ENCODE measurements around the gene TBC1D4.

DNA sequence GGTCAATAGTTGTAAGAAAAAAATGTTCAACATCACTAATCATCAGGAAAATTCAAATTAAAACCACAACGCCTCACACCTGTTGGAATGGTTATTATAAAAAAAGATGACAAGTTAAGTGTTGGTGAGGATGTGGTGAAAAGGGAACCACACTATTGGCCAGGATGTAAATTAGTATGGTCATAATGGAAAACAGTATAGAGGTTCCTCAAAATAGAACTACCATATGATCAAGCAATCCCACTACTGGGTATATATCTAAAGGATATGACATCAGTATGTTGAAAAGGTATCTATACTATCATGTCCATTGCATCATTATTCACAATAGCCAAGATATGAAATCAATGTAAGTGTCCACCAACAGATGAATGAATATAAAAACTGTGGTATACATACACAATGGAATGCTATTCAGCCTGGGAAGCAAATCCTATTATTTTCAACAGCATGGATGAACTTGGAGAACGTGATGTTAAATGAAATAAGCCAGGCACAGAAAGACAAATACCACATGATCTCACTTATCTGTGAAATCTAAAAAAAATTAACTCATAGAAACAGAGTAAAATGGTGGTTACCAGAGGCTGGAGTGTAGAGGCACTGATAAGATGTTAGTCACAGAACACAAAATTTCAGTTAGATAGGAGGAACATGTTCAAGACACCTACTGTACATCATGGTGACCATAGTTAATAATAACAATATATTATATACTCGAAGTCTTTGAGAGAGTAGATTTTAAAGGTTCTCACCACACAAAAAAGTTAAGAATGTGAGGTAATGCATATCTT, 56.6 kb downstream of the TBC1D4 start:
- TF ChIP-seq, protein P1, sequence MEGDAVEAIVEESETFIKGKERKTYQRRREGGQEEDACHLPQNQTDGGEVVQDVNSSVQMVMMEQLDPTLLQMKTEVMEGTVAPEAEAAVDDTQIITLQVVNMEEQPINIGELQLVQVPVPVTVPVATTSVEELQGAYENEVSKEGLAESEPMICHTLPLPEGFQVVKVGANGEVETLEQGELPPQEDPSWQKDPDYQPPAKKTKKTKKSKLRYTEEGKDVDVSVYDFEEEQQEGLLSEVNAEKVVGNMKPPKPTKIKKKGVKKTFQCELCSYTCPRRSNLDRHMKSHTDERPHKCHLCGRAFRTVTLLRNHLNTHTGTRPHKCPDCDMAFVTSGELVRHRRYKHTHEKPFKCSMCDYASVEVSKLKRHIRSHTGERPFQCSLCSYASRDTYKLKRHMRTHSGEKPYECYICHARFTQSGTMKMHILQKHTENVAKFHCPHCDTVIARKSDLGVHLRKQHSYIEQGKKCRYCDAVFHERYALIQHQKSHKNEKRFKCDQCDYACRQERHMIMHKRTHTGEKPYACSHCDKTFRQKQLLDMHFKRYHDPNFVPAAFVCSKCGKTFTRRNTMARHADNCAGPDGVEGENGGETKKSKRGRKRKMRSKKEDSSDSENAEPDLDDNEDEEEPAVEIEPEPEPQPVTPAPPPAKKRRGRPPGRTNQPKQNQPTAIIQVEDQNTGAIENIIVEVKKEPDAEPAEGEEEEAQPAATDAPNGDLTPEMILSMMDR (IDR thresholded peaks at IDR 0.05): no peak
- TF ChIP-seq POLR2AphosphoS5 (IDR thresholded peaks at IDR 0.05) (no peak), POLR2A (IDR thresholded peaks at IDR 0.05) (no peak)

Measured in prostate gland (tissue), 2 donors.